Peyer's patch (tissue), 4 donors: ENCODE data around the gene CEMIP2. TPM values are rescaled to one million over a fixed set of nuclear protein-coding genes. Genes with fewer than 3 reads are reported as not detected.

Experiments used
- DNase-seq, 3 donors: peaks; one replicate each; pipeline ENCODE4 v3.0.0-alpha.2; 2017 to 2019
- H3K27ac ChIP-seq, 4 donors: fragments of 200-600 bp; sonication (generic); one replicate each; pipeline ENCODE4 v1.5.1; 2016 to 2019
- H3K27me3 ChIP-seq, 2 donors: fragments of 200-600 bp; sonication (generic); one replicate each; pipeline ENCODE4 v1.5.1; 2019
- H3K36me3 ChIP-seq, 3 donors: fragments of 200-600 bp; sonication (generic); one replicate each; pipeline ENCODE4 v1.5.1; 2016 to 2019
- H3K4me1 ChIP-seq, 4 donors: fragments of 200-600 bp; sonication (generic); one replicate each; pipeline ENCODE4 v1.5.1; 2016 to 2019
- H3K4me3 ChIP-seq, 4 donors: fragments of 200-600 bp; sonication (generic); 1 replicate in 3 of 4; 2 replicates in 1 of 4; pipeline ENCODE4 v1.5.1; 2016 to 2019; ENCODE audit warnings: mild to moderate bottlenecking in 1 of 4
- H3K9me3 ChIP-seq, 4 donors: fragments of 200-600 bp; sonication (generic); one replicate each; pipeline ENCODE4 v1.5.1; 2016 to 2019; ENCODE audit warnings: mild to moderate bottlenecking in 1 of 4
- POLR2A ChIP-seq, 2 donors: fragments of 450-650 bp; IDR thresholded peaks; one replicate each; pipeline ENCODE4 v1.5.1; 2017; ENCODE audit warnings: antibody characterized with exemption in 2 of 2, mild to moderate bottlenecking in 2 of 2, moderate library complexity in 2 of 2
- total RNA-seq, 4 donors: library from RNA; depleted of rRNA; stranded (reverse); fragments of >200 nt; gene quantifications; one replicate each; pipeline ENCODE4 v1.1.0, GENCODE V29; 2016
- TF ChIP-seq, protein P1 (sequence below), 6 experiments: fragments of 450-650 bp in 4 of 6; fragments of 200-600 bp in 2 of 6; sonication (generic) in 1 of 6; IDR thresholded peaks; one replicate each; pipeline ENCODE4 v1.5.1; 2017 to 2019; ENCODE audit warnings: antibody characterized with exemption in 6 of 6, mild to moderate bottlenecking in 3 of 6, moderate library complexity in 1 of 6

CEMIP2 gene
- total RNA-seq, 4 donors from 2014 or later, result 79.2 to 243 (median 215) TPM

DNA sequence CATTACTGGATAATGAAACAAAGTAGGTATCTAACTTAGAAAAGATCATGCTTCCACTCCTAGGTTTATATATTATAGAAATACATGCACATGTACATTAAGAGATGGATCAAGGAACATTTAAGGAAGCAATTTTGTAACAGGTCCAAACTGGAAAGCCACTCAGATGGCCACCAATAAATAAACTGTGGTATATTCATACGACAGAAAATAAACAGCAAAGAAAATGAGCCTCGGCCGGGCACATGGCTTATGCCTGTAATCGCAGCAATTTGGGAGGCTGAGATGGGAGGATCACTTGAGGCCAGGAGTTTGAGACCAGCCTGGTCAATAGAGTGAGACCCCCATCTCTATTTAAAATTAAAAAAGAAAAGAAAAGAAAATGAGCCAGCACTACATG is 25.6 kb downstream of the CEMIP2 start:
- Histone ChIP-seq H3K4me1 (peaks cover 0 to 24% (median 0%) of the 10 kb centered on the region in 4 donors), H3K9me3 (no peaks in the 10 kb centered on the region), H3K36me3 (peaks cover 0 to 43% (median 0%) of the 10 kb centered on the region in 3 donors), H3K4me3 (no peak overlapping the region), H3K27me3 (no peaks in the 10 kb centered on the region), H3K27ac (peak overlapping the region in 1 of 4 donors; percentile 20)
- TF ChIP-seq POLR2A (IDR thresholded peaks at IDR 0.05), result no peak
- TF ChIP-seq, protein P1, sequence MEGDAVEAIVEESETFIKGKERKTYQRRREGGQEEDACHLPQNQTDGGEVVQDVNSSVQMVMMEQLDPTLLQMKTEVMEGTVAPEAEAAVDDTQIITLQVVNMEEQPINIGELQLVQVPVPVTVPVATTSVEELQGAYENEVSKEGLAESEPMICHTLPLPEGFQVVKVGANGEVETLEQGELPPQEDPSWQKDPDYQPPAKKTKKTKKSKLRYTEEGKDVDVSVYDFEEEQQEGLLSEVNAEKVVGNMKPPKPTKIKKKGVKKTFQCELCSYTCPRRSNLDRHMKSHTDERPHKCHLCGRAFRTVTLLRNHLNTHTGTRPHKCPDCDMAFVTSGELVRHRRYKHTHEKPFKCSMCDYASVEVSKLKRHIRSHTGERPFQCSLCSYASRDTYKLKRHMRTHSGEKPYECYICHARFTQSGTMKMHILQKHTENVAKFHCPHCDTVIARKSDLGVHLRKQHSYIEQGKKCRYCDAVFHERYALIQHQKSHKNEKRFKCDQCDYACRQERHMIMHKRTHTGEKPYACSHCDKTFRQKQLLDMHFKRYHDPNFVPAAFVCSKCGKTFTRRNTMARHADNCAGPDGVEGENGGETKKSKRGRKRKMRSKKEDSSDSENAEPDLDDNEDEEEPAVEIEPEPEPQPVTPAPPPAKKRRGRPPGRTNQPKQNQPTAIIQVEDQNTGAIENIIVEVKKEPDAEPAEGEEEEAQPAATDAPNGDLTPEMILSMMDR (IDR thresholded peaks at IDR 0.05), result no peak
- DNase-seq, result no peak

- no peaks in the 10 kb centered on the region for H3K9me3 ChIP-seq
- no peak for DNase-seq
- H3K4me1 ChIP-seq, result peaks cover 0 to 28% (median 0%) of the 10 kb centered on the region in 4 donors
- H3K27ac ChIP-seq, result peak overlapping the region in 3 of 4 donors; percentile 4 to 43 (median 20)
- peaks cover 0 to 40% (median 0%) of the 10 kb centered on the region in 3 donors for H3K36me3 ChIP-seq
- TF ChIP-seq, protein P1 (IDR thresholded peaks at IDR 0.05), result no peak
- TF ChIP-seq POLR2A (IDR thresholded peaks at IDR 0.05), result no peak
- H3K4me3 ChIP-seq, result no peak overlapping the region
- no peaks in the 10 kb centered on the region for H3K27me3 ChIP-seq
These were observed 26.2 kb downstream of the CEMIP2 start for GRCh38 chr9:71741926-71742648.

GRCh38 chr9:71740199-71740598 is 28.1 kb downstream of the CEMIP2 start:
- Histone ChIP-seq H3K36me3 (peaks cover 0 to 43% (median 0%) of the 10 kb centered on the region in 3 donors), H3K9me3 (no peaks in the 10 kb centered on the region), H3K4me1 (peaks cover 0 to 35% (median 0%) of the 10 kb centered on the region in 4 donors), H3K4me3 (peak overlapping the region in 2 of 4 donors; percentile 20 to 25), H3K27me3 (no peaks in the 10 kb centered on the region), H3K27ac (peak overlapping the region in 2 of 4 donors; percentile 67 to 69)
- DNase-seq, result no peak
- TF ChIP-seq, protein P1 (IDR thresholded peaks at IDR 0.05), result peak in 3 of 6 experiments; percentile 48 to 57 (median 48)
- TF ChIP-seq POLR2A (IDR thresholded peaks at IDR 0.05), result peak in 1 of 2 donors; percentile 62

GRCh38 chr9:71737455-71737854 is 30.9 kb downstream of the CEMIP2 start:
- TF ChIP-seq, protein P1 (IDR thresholded peaks at IDR 0.05), result no peak
- no peak for DNase-seq

GRCh38 chr9:71736236-71736635 is 32.1 kb downstream of the CEMIP2 start:
- H3K4me3 ChIP-seq, result no peak overlapping the region
- H3K27me3 ChIP-seq, result no peaks in the 10 kb centered on the region
- DNase-seq, result no peak
- peaks cover 0 to 23% (median 0%) of the 10 kb centered on the region in 4 donors for H3K4me1 ChIP-seq
- TF ChIP-seq POLR2A (IDR thresholded peaks at IDR 0.05), result no peak
- TF ChIP-seq, protein P1 (IDR thresholded peaks at IDR 0.05), result no peak
- no peaks in the 10 kb centered on the region for H3K9me3 ChIP-seq
- H3K36me3 ChIP-seq, result peaks cover 0 to 50% (median 0%) of the 10 kb centered on the region in 3 donors
- no peak overlapping the region for H3K27ac ChIP-seq

More at GRCh38 chr9:71737455-71737854, 30.9 kb downstream of the CEMIP2 start:
- Histone ChIP-seq H3K4me1 (peaks cover 0 to 23% (median 0%) of the 10 kb centered on the region in 4 donors), H3K9me3 (no peaks in the 10 kb centered on the region), H3K27me3 (no peaks in the 10 kb centered on the region), H3K4me3 (no peak overlapping the region), H3K27ac (no peak overlapping the region), H3K36me3 (peaks cover 0 to 38% (median 0%) of the 10 kb centered on the region in 3 donors)
